Transverse colon (tissue), 4 donors: ENCODE data around the gene NCOA5. TPM values are rescaled to one million over a fixed set of nuclear protein-coding genes. Genes with fewer than 3 reads are reported as not detected.

Source experiments
- DNase-seq: peaks from one replicate; pipeline ENCODE4 v3.0.0-alpha.2; 2019
- H3K27ac ChIP-seq, 4 donors: fragments of 200-600 bp; sonication (generic); 2 replicates each; pipeline ENCODE4 v1.5.1; 2016 to 2018; ENCODE audit warnings: inconsistent platforms in 4 of 4
- H3K27me3 ChIP-seq: fragments of 200-600 bp; sonication (generic); 2 replicates; pipeline ENCODE4 v1.5.1; 2017; ENCODE audit warnings: inconsistent platforms
- H3K36me3 ChIP-seq, 4 donors: fragments of 200-600 bp; sonication (generic); 2 replicates each; pipeline ENCODE4 v1.5.1; 2017 to 2019; ENCODE audit warnings: inconsistent platforms in 4 of 4
- H3K4me1 ChIP-seq, 4 donors: fragments of 200-600 bp; sonication (generic); 2 replicates each; pipeline ENCODE4 v1.5.1; 2017 to 2020; ENCODE audit warnings: inconsistent platforms in 4 of 4
- H3K4me3 ChIP-seq, 4 donors: fragments of 200-600 bp; sonication (generic); 1 replicate in 1 of 4; 2 replicates in 3 of 4; pipeline versions ENCODE4 v1.5.1 to v1.6.1; 2017 to 2019; ENCODE audit warnings: inconsistent platforms in 4 of 4
- H3K9me3 ChIP-seq, 2 donors: fragments of 200-600 bp; sonication (generic); 2 replicates each; pipeline ENCODE4 v1.5.1; 2017 to 2019; ENCODE audit warnings: inconsistent platforms in 2 of 2
- CTCF ChIP-seq, 5 experiments: fragments of 200-600 bp in 3 of 5; fragments of 450-650 bp in 2 of 5; sonication (generic) in 3 of 5; IDR thresholded peaks; 1 replicate in 2 of 5; 2 replicates in 3 of 5; pipeline ENCODE4 v1.5.1; 2016 to 2017; ENCODE audit warnings: antibody characterized with exemption in 5 of 5, inconsistent platforms in 3 of 5, mild to moderate bottlenecking in 2 of 5, moderate library complexity in 1 of 5
- EP300 ChIP-seq: sonication (generic); formaldehyde crosslinking; IDR thresholded peaks from one replicate; pipeline ENCODE4 v1.6.1; 2017; ENCODE audit warnings: antibody characterized with exemption, low read depth
- POLR2A ChIP-seq: fragments of 450-650 bp; IDR thresholded peaks from one replicate; pipeline ENCODE4 v1.6.1; 2016; ENCODE audit warnings: antibody characterized with exemption, mild to moderate bottlenecking, moderate library complexity
- POLR2AphosphoS5 ChIP-seq, 3 donors: sonication (generic); formaldehyde crosslinking; IDR thresholded peaks; one replicate each; pipeline ENCODE4 v1.6.1; 2016; ENCODE audit warnings: antibody characterized with exemption in 3 of 3
- WGBS, 2 donors: methylation state at CpG; one replicate each; pipeline ENCODE4 v1.1.5; 2018; ENCODE audit warnings: low coverage in 1 of 2; 5-methylcytosine and 5-hydroxymethylcytosine counted together
- in situ Hi-C, 4 donors: fragments of 200-750 bp; cut with MboI; loops; one replicate each; pipeline versions ENCODE4 v1.15.0 to v1.15.1; 2017; ENCODE audit warnings: low sequenced_read_pairs in 3 of 4, low pct_ligation_motif_present in 1 of 4, low pct_unique_long_range_greater_than_20kb in 1 of 4
- intact Hi-C: fragments of 100-400 bp; cut with DNase I; formaldehyde crosslinking; loops from one replicate; pipeline ENCODE4 v1.15.1; 2023; ENCODE audit warnings: low total_unique reads
- total RNA-seq, 4 donors: library from RNA; depleted of rRNA; stranded (reverse); fragments of >200 nt; gene quantifications; one replicate each; pipeline ENCODE4 v1.1.0, GENCODE V29; 2016

NCOA5 gene
- total RNA-seq, 4 donors from 2014 or later: 18.3 to 97.3 (median 27.3) TPM

DNA sequence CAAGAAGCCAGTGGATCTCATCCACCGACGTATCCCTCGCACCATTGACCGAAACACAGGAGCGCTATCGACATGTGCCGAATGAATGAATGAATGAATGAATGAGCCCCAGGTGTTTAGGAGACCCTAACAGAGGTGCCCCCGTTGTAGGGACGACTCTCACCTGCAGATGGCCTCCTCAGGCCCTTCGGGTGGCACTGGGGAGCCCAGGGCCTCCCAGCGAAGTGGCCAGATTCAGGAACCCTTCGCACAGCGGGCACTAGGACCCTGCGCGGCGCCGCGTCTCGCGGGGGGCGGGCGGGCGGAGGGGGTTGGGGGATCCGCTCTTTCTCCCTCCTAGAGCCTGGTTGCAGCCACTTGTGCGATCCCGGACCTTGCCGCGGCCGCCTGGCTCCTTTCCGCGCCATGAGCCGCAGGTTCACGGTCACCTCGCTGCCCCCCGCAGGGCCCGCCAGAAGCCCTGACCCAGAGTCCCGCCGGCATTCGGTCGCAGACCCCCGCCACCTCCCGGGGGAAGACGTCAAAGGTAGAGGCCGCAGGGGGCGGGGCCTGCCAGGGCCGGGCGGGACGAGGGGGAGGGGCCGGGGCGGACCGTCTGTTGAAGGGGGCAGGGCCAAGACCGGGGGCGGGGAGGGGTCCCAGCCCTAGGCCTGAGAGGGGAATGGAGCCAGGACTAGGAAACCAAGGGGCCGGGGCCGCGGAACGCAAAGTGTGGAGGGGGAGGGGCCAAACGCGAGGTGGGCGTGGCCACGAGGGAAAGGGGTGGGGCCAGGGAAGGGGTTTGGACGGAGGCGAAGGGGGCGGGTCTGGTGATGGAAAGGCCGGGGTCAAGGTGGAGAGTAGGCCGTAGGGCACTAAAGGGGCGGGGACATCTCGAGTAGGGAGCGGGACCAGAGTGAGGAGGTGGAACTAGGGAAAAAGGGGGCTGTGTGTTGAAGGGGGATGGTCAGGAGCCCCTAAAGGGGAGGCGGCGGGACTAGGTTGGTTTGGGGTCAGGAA is 68.1 kb downstream of the NCOA5 start:
- Histone ChIP-seq H3K4me3 (peak overlapping the region; percentile 5 to 55 (median 20)), H3K36me3 (no peaks in the 10 kb centered on the region), H3K27ac (no peak overlapping the region), H3K27me3 (peaks cover 89% of the 10 kb centered on the region), H3K9me3 (no peaks in the 10 kb centered on the region), H3K4me1 (peaks cover 0 to 18% (median 16%) of the 10 kb centered on the region in 4 donors)
- intact Hi-C loops (loop anchor here (1.0 to 5.0 kb wide), 2 partner anchors 23 to 151 kb away; no protein-coding TSS in a partner anchor), in situ Hi-C loops (loop anchor here in 2 of 4 donors (5.0 to 10.0 kb wide), 2 partner anchors 143 to 156 kb away; no protein-coding TSS in a partner anchor)
- WGBS, 2 donors: 6 to 11% methylated on average over 22 to 55 of the region's 71 CpGs
- TF ChIP-seq POLR2A (no peak), CTCF (IDR thresholded peaks at IDR 0.05) (no peak), POLR2AphosphoS5 (IDR thresholded peaks at IDR 0.05) (no peak), EP300 (no peak)
- DNase-seq: peak; percentile 46

DNA sequence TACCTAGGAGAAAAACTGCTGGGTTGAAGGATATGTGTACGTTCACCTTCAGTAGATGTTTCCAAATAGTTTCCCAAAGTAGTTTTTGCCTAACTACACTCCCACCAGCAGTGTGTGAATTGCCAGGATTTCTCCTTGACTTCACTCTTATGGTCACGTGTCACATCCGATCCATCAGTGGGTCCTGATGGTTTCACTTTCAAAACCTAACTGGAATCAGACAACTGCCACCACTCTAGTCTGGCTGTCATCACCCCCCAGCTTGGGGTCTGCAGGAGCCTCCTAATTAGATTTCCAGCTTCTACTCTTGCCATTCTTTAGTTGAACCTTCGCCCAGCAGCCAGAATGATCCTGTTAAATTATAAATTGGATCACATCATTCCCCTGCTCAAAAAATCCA is 69.2 kb downstream of the NCOA5 start:
- 60 to 63% methylated on average over 2 to 4 of the region's 4 CpGs for WGBS, 2 donors
- no peak for DNase-seq
- Histone ChIP-seq H3K4me1 (peaks cover 0 to 18% (median 16%) of the 10 kb centered on the region in 4 donors), H3K4me3 (no peak overlapping the region), H3K27ac (no peak overlapping the region), H3K9me3 (no peaks in the 10 kb centered on the region), H3K36me3 (no peaks in the 10 kb centered on the region), H3K27me3 (peaks cover 82% of the 10 kb centered on the region)
- intact Hi-C loops: loop anchor here (5.0 kb wide), 1 partner anchor 152 kb away; no protein-coding TSS in a partner anchor
- TF ChIP-seq EP300 (no peak), POLR2A (no peak), CTCF (IDR thresholded peaks at IDR 0.05) (no peak), POLR2AphosphoS5 (IDR thresholded peaks at IDR 0.05) (no peak)
- in situ Hi-C loops: loop anchor here in 2 of 4 donors (5.0 to 10.0 kb wide), 2 partner anchors 144 to 157 kb away; no protein-coding TSS in a partner anchor

DNA sequence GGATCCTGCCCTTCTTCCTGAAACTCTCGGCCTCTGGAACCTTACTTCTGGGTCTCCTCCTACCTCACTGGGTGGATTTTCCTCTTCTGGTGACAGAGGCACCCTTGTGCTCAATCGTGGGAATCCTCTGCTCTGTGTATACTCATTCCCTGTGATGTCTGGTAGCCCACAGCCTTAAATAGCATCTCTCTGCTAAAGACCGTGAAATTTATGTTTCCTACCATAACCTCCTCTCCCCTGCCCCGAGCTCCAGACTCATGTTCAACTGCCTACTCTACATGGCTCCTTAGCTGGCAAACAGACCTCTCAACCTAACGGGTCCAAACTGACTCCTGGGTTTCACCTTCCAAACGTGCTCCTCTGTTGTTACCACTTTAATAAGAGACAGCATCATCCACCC is 71.2 kb downstream of the NCOA5 start:
- H3K27ac ChIP-seq: no peak overlapping the region
- peaks cover 81% of the 10 kb centered on the region for H3K27me3 ChIP-seq
- intact Hi-C loops (no loop called here), in situ Hi-C loops (loop anchor here in 1 of 4 donors (10.0 kb wide), 1 partner anchor 156 kb away; no protein-coding TSS in a partner anchor)
- H3K4me3 ChIP-seq: no peak overlapping the region
- peaks cover 2 to 33% (median 25%) of the 10 kb centered on the region in 4 donors for H3K4me1 ChIP-seq
- TF ChIP-seq EP300: no peak
- TF ChIP-seq POLR2AphosphoS5 (IDR thresholded peaks at IDR 0.05): no peak
- TF ChIP-seq CTCF (IDR thresholded peaks at IDR 0.05): no peak
- no peak for TF ChIP-seq POLR2A
- no peaks in the 10 kb centered on the region for H3K9me3 ChIP-seq
- WGBS, 2 donors: 21 to 53% methylated on average over 2 to 6 of the region's 6 CpGs
- H3K36me3 ChIP-seq: no peaks in the 10 kb centered on the region
- no peak for DNase-seq

- WGBS, 2 donors: 45 to 55% methylated on average over 4 of the region's 4 CpGs
- Histone ChIP-seq H3K4me1 (peaks cover 4 to 36% (median 25%) of the 10 kb centered on the region in 4 donors), H3K9me3 (no peaks in the 10 kb centered on the region), H3K27me3 (peaks cover 81% of the 10 kb centered on the region), H3K4me3 (no peak overlapping the region), H3K36me3 (no peaks in the 10 kb centered on the region), H3K27ac (no peak overlapping the region)
- TF ChIP-seq POLR2A (no peak), CTCF (IDR thresholded peaks at IDR 0.05) (no peak), EP300 (no peak), POLR2AphosphoS5 (IDR thresholded peaks at IDR 0.05) (no peak)
- no peak for DNase-seq
- in situ Hi-C loops (loop anchor here in 1 of 4 donors (10.0 kb wide), 1 partner anchor 157 kb away; no protein-coding TSS in a partner anchor), intact Hi-C loops (no loop called here)
Observed at GRCh38 chr20:46018112-46018511, 71.7 kb downstream of the NCOA5 start.
